ENCODE data around the gene THAP12. TPM values are rescaled to one million over a fixed set of nuclear protein-coding genes. Genes with fewer than 3 reads are reported as not detected.

Gene THAP12
- polyA plus RNA-seq = 50.2 TPM
- long read RNA-seq, donor 1, transcript THAP12-201 (5 exons, 3,300 nt) = major isoform, 6 of 7 reads
- long read RNA-seq, donor 1, partial matches to known transcripts = 0 of 7 reads
- long read RNA-seq, donor 1, other reads (novel, unspliced or antisense) = 0 of 7 reads
- long read RNA-seq, donor 2, transcript THAP12-201 (5 exons, 3,300 nt) = major isoform, 6 of 6 reads
- long read RNA-seq, donor 2, partial matches to known transcripts = 0 of 6 reads
- long read RNA-seq, donor 2, other reads (novel, unspliced or antisense) = 0 of 6 reads
- long read RNA-seq, donor 3 = 0 reads
- long read RNA-seq, donor 4, partial matches to known transcripts = 0 of 2 reads
- long read RNA-seq, donor 4, other reads (novel, unspliced or antisense) = 0 of 2 reads
- long read RNA-seq, donor 5, partial matches to known transcripts = 0 of 5 reads
- long read RNA-seq, donor 5, other reads (novel, unspliced or antisense) = 0 of 5 reads
- long read RNA-seq, donor 6, transcript THAP12-201 (5 exons, 3,300 nt) = major isoform, 8 of 18 reads
- long read RNA-seq, donor 6, partial matches to known transcripts = 8 of 18 reads
- long read RNA-seq, donor 6, other reads (novel, unspliced or antisense) = 0 of 18 reads
- long read RNA-seq, donor 7, partial matches to known transcripts = 0 of 3 reads
- long read RNA-seq, donor 7, other reads (novel, unspliced or antisense) = 0 of 3 reads
- long read RNA-seq, donor 8, transcript THAP12-201 (5 exons, 3,300 nt) = major isoform, 7 of 9 reads
- long read RNA-seq, donor 8, partial matches to known transcripts = 0 of 9 reads
- long read RNA-seq, donor 8, other reads (novel, unspliced or antisense) = 0 of 9 reads
- long read RNA-seq, donor 9, transcript THAP12-201 (5 exons, 3,300 nt) = major isoform, 10 of 14 reads
- long read RNA-seq, donor 9, partial matches to known transcripts = 0 of 14 reads
- long read RNA-seq, donor 9, other reads (novel, unspliced or antisense) = 0 of 14 reads
- long read RNA-seq, donor 10, transcript THAP12-201 (5 exons, 3,300 nt) = major isoform, 13 of 15 reads
- long read RNA-seq, donor 10, partial matches to known transcripts = 0 of 15 reads
- long read RNA-seq, donor 10, other reads (novel, unspliced or antisense) = 0 of 15 reads
- long read RNA-seq, donor 11, transcript THAP12-201 (5 exons, 3,300 nt) = major isoform, 5 of 7 reads
- long read RNA-seq, donor 11, partial matches to known transcripts = 0 of 7 reads
- long read RNA-seq, donor 11, other reads (novel, unspliced or antisense) = 0 of 7 reads

DNA sequence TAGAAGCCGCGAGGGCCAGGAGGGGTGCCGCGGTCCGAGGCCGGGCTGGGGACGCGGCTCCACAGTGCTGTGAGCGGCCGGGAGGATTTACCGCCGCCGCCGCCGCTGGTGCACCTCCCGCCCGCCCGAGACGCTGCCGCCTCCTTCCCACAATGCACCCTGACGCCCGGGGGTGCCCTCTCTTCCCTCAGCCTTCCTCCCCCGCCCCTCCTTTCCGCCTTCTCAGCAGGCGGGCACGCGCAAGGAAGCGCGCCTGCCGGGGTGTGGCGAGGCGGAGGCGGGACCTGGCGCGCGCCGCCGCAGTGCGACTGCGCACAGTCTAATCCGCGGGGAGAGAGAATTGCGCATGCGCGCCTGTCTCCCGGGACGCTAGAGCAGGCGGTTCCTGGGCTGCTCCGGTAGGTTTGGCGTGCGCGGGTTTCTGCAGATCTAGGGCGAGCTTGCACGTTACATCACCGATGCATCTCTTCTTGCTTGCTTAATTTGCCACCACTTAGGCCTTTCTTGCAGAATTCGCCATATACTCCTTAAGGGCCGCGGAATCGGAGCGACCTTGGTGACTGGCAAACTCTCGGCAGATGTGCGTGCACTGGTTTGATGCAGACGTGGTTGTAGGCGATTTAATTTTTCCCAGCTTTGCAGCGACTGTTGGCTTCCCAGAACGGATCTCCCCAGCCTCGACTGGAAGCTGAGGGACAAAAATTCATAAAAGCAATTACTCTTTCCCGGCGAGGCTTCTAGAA is at the start of gene THAP12, which contains the start of gene GVQW3:
TSS of gene THAP12 (minus strand) at position 156 of the 743 bp plus-strand sequence. CDS start 296 bp downstream, outside the sequence.
TSS of gene GVQW3 (plus strand) at position 347 of the 743 bp plus-strand sequence. CDS start 506 bp downstream, outside the sequence.
- H3K36me3 ChIP-seq (ENCODE audit: control insufficient read depth, insufficient read depth, low read length) = peaks cover 2% of the 10 kb centered on the region
- peak within 1 kb of the TSS; percentile 32 for H3K27ac ChIP-seq (ENCODE audit: low read length)
- H3K27me3 ChIP-seq (ENCODE audit: control insufficient read depth, insufficient read depth, low read length) = no peaks in the 10 kb centered on the region
- peak; percentile 99 for DNase-seq
- peaks cover 27% of the 10 kb centered on the region for H3K4me1 ChIP-seq (ENCODE audit: control insufficient read depth, insufficient read depth, low read length)
- H3K4me3 ChIP-seq (ENCODE audit: low read length) = peak within 1 kb of the TSS; percentile 76
- WGBS (ENCODE audit: insufficient coverage, low lambda C conversion rate) = no CpG with 5 or more reads among the region's 69 CpGs
- no peaks in the 10 kb centered on the region for H3K9me3 ChIP-seq (ENCODE audit: control insufficient read depth, low read depth, low read length)

- Histone ChIP-seq H3K4me3 (ENCODE audit: low read length) (no peak overlapping the region), H3K4me1 (ENCODE audit: control insufficient read depth, insufficient read depth, low read length) (no peaks in the 10 kb centered on the region), H3K27ac (ENCODE audit: low read length) (no peak overlapping the region), H3K9me3 (ENCODE audit: control insufficient read depth, low read depth, low read length) (no peaks in the 10 kb centered on the region), H3K27me3 (ENCODE audit: control insufficient read depth, insufficient read depth, low read length) (no peaks in the 10 kb centered on the region), H3K36me3 (ENCODE audit: control insufficient read depth, insufficient read depth, low read length) (no peaks in the 10 kb centered on the region)
- no peak for DNase-seq
Observed at GRCh38 chr11:76426660-76427059, 45.7 kb upstream of the THAP12 start.

DNA sequence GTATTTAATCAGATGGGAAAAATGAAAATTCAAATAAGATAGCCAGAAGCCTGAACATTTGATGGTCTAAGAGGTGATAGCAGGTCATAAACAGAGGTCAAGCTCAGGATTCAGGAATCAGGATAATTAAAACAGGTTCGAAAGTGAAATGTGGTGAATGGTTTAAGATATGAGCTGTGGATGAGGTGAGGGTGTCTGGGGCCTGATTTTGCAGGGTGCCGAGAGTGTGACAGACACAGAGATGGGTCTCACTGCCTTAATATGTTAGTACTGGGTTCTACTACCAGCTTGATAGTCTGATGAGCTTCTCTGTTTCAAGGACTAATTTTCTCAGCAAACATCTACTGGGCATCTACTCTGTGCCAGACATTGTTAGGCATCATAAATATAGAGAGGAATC is 44.0 kb upstream of the THAP12 start:
- no peak overlapping the region for H3K4me3 ChIP-seq (ENCODE audit: low read length)
- DNase-seq = no peak
- no peaks in the 10 kb centered on the region for H3K9me3 ChIP-seq (ENCODE audit: control insufficient read depth, low read depth, low read length)
- no CpG with 5 or more reads among the region's 2 CpGs for WGBS (ENCODE audit: insufficient coverage, low lambda C conversion rate)
- no peaks in the 10 kb centered on the region for H3K4me1 ChIP-seq (ENCODE audit: control insufficient read depth, insufficient read depth, low read length)
- no peak overlapping the region for H3K27ac ChIP-seq (ENCODE audit: low read length)
- H3K27me3 ChIP-seq (ENCODE audit: control insufficient read depth, insufficient read depth, low read length) = no peaks in the 10 kb centered on the region
- no peaks in the 10 kb centered on the region for H3K36me3 ChIP-seq (ENCODE audit: control insufficient read depth, insufficient read depth, low read length)

- no peak for DNase-seq
- no CpG with 5 or more reads among the region's 3 CpGs for WGBS (ENCODE audit: insufficient coverage, low lambda C conversion rate)
Observed at GRCh38 chr11:76424379-76424778, 43.4 kb upstream of the THAP12 start.

DNA sequence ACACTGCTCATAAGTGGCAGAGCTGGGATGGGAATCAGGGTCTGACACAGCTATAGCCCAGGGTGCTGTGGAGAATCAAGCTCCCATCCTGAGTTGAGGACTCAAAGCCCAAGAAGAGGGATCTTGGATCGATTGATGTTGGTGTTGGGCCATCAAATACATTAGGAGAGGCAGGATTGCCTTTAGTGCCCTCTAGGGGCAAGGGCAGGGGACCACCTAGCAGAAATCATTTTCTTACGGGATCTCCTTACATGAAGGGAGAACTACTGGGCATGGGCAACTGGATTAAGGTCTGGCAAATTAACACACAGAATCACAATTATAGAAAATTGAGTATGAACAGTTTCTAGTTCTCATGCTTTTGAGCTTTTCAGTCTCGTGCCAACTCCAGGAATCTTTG is 39.0 kb upstream of the THAP12 start:
- Histone ChIP-seq H3K27me3 (ENCODE audit: control insufficient read depth, insufficient read depth, low read length) (no peaks in the 10 kb centered on the region), H3K36me3 (ENCODE audit: control insufficient read depth, insufficient read depth, low read length) (no peaks in the 10 kb centered on the region), H3K27ac (ENCODE audit: low read length) (no peak overlapping the region), H3K9me3 (ENCODE audit: control insufficient read depth, low read depth, low read length) (no peaks in the 10 kb centered on the region), H3K4me3 (ENCODE audit: low read length) (no peak overlapping the region), H3K4me1 (ENCODE audit: control insufficient read depth, insufficient read depth, low read length) (no peaks in the 10 kb centered on the region)
- no peak for DNase-seq
- WGBS (ENCODE audit: insufficient coverage, low lambda C conversion rate) = no CpG with 5 or more reads among the region's 3 CpGs

More at GRCh38 chr11:76424379-76424778, 43.4 kb upstream of the THAP12 start:
- no peaks in the 10 kb centered on the region for H3K27me3 ChIP-seq (ENCODE audit: control insufficient read depth, insufficient read depth, low read length)
- no peaks in the 10 kb centered on the region for H3K36me3 ChIP-seq (ENCODE audit: control insufficient read depth, insufficient read depth, low read length)
- H3K9me3 ChIP-seq (ENCODE audit: control insufficient read depth, low read depth, low read length) = no peaks in the 10 kb centered on the region
- no peak overlapping the region for H3K4me3 ChIP-seq (ENCODE audit: low read length)
- no peaks in the 10 kb centered on the region for H3K4me1 ChIP-seq (ENCODE audit: control insufficient read depth, insufficient read depth, low read length)
- no peak overlapping the region for H3K27ac ChIP-seq (ENCODE audit: low read length)

- DNase-seq = no peak
- Histone ChIP-seq H3K4me1 (ENCODE audit: control insufficient read depth, insufficient read depth, low read length) (no peaks in the 10 kb centered on the region), H3K4me3 (ENCODE audit: low read length) (no peak overlapping the region)
Observed at GRCh38 chr11:76415073-76415472, 34.1 kb upstream of the THAP12 start.

GRCh38 chr11:76410851-76411357 is 30.0 kb upstream of the THAP12 start:
- Histone ChIP-seq H3K4me3 (ENCODE audit: low read length) (no peak overlapping the region), H3K4me1 (ENCODE audit: control insufficient read depth, insufficient read depth, low read length) (no peaks in the 10 kb centered on the region), H3K27me3 (ENCODE audit: control insufficient read depth, insufficient read depth, low read length) (no peaks in the 10 kb centered on the region), H3K9me3 (ENCODE audit: control insufficient read depth, low read depth, low read length) (no peaks in the 10 kb centered on the region), H3K27ac (ENCODE audit: low read length) (no peak overlapping the region), H3K36me3 (ENCODE audit: control insufficient read depth, insufficient read depth, low read length) (no peaks in the 10 kb centered on the region)
- DNase-seq = no peak
- no CpG with 5 or more reads among the region's 10 CpGs for whole genome bisulfite sequencing (ENCODE audit: insufficient coverage, low lambda C conversion rate)

More at GRCh38 chr11:76415073-76415472, 34.1 kb upstream of the THAP12 start:
- Histone ChIP-seq H3K27ac (ENCODE audit: low read length) (no peak overlapping the region), H3K36me3 (ENCODE audit: control insufficient read depth, insufficient read depth, low read length) (no peaks in the 10 kb centered on the region), H3K9me3 (ENCODE audit: control insufficient read depth, low read depth, low read length) (no peaks in the 10 kb centered on the region), H3K27me3 (ENCODE audit: control insufficient read depth, insufficient read depth, low read length) (no peaks in the 10 kb centered on the region)

- no peaks in the 10 kb centered on the region for H3K9me3 ChIP-seq (ENCODE audit: control insufficient read depth, low read depth, low read length)
- 20% methylated on average over 3 of the region's 7 CpGs for WGBS (ENCODE audit: insufficient coverage, low lambda C conversion rate)
- H3K4me3 ChIP-seq (ENCODE audit: low read length) = no peak overlapping the region
- DNase-seq = no peak
- no peaks in the 10 kb centered on the region for H3K36me3 ChIP-seq (ENCODE audit: control insufficient read depth, insufficient read depth, low read length)
- H3K27ac ChIP-seq (ENCODE audit: low read length) = no peak overlapping the region
- H3K27me3 ChIP-seq (ENCODE audit: control insufficient read depth, insufficient read depth, low read length) = no peaks in the 10 kb centered on the region
- H3K4me1 ChIP-seq (ENCODE audit: control insufficient read depth, insufficient read depth, low read length) = no peaks in the 10 kb centered on the region
Observed at GRCh38 chr11:76408171-76408965, 27.4 kb upstream of the THAP12 start.

DNA sequence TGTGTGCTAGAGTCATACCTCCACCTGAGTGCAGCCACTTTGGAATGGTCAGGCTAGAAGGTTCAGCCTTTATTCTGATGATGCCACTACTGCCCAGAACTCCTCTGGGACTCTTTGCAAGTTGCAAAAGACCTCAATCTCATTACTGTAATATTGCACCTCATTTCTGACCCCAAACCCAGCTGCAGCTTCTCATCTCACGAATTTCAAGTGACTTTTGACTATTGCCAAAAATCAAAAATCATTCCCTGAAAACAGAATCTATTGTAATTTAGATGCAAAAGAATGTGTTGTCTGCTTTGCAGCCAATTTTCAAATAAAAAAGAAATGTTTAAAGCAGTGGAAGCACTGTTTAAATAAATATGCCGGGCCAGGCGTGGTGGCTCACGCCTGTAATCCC is 25.4 kb upstream of the THAP12 start:
- Histone ChIP-seq H3K4me1 (ENCODE audit: control insufficient read depth, insufficient read depth, low read length) (no peaks in the 10 kb centered on the region), H3K27ac (ENCODE audit: low read length) (no peak overlapping the region), H3K27me3 (ENCODE audit: control insufficient read depth, insufficient read depth, low read length) (no peaks in the 10 kb centered on the region), H3K4me3 (ENCODE audit: low read length) (no peak overlapping the region), H3K9me3 (ENCODE audit: control insufficient read depth, low read depth, low read length) (no peaks in the 10 kb centered on the region), H3K36me3 (ENCODE audit: control insufficient read depth, insufficient read depth, low read length) (no peaks in the 10 kb centered on the region)
- DNase-seq = no peak
- 100% methylated on average over 1 of the region's 4 CpGs for WGBS (ENCODE audit: insufficient coverage, low lambda C conversion rate)
